Measurements from ENCODE around the gene PPM1H.
"Not testable (repeated sequence)": the region's sequence is repeated elsewhere in the genome, so short reads cannot be mapped to it uniquely, and the experiment has no call there.

The PPM1H gene

GRCh38 chr12:62673028-62673815 lies 261.7 kb downstream of the PPM1H start:
- no peak overlapping the region for H3K4me3 ChIP-seq (ENCODE audit: low read depth, low read length)
- TF ChIP-seq CTCF (IDR thresholded peaks at IDR 0.05; ENCODE audit: borderline replicate concordance, insufficient read depth, low read depth, low read length), result no peak

- H3K4me3 ChIP-seq (ENCODE audit: low read depth, low read length), result no peak overlapping the region
Measured at GRCh38 chr12:62670986-62671720, 263.8 kb downstream of the PPM1H start.

GRCh38 chr12:62668782-62669181 lies 266.2 kb downstream of the PPM1H start:
- TF ChIP-seq CTCF (IDR thresholded peaks at IDR 0.05; ENCODE audit: borderline replicate concordance, insufficient read depth, low read depth, low read length), result no peak
- H3K4me3 ChIP-seq (ENCODE audit: low read depth, low read length), result no peak overlapping the region

More at GRCh38 chr12:62670986-62671720, 263.8 kb downstream of the PPM1H start:
- no peak for TF ChIP-seq CTCF (IDR thresholded peaks at IDR 0.05; ENCODE audit: borderline replicate concordance, insufficient read depth, low read depth, low read length)

- not testable (repeated sequence) for H3K4me3 ChIP-seq (ENCODE audit: low read depth, low read length)
Measured at GRCh38 chr12:62664951-62665350, 270.0 kb downstream of the PPM1H start.

GRCh38 chr12:62660756-62661155 lies 274.2 kb downstream of the PPM1H start:
- TF ChIP-seq CTCF (IDR thresholded peaks at IDR 0.05; ENCODE audit: borderline replicate concordance, insufficient read depth, low read depth, low read length), result no peak
- H3K4me3 ChIP-seq (ENCODE audit: low read depth, low read length), result no peak overlapping the region

- TF ChIP-seq CTCF (IDR thresholded peaks at IDR 0.05; ENCODE audit: borderline replicate concordance, insufficient read depth, low read depth, low read length), result no peak
- H3K4me3 ChIP-seq (ENCODE audit: low read depth, low read length), result no peak overlapping the region
Measured at GRCh38 chr12:62659453-62660295, 275.3 kb downstream of the PPM1H start.

GRCh38 chr12:62658910-62659309 lies 276.0 kb downstream of the PPM1H start:
- no peak overlapping the region for H3K4me3 ChIP-seq (ENCODE audit: low read depth, low read length)
- no peak for TF ChIP-seq CTCF (IDR thresholded peaks at IDR 0.05; ENCODE audit: borderline replicate concordance, insufficient read depth, low read depth, low read length)

Data from GM12875 (cell line).